Measurements from ENCODE around the gene PRSS27.

DNA sequence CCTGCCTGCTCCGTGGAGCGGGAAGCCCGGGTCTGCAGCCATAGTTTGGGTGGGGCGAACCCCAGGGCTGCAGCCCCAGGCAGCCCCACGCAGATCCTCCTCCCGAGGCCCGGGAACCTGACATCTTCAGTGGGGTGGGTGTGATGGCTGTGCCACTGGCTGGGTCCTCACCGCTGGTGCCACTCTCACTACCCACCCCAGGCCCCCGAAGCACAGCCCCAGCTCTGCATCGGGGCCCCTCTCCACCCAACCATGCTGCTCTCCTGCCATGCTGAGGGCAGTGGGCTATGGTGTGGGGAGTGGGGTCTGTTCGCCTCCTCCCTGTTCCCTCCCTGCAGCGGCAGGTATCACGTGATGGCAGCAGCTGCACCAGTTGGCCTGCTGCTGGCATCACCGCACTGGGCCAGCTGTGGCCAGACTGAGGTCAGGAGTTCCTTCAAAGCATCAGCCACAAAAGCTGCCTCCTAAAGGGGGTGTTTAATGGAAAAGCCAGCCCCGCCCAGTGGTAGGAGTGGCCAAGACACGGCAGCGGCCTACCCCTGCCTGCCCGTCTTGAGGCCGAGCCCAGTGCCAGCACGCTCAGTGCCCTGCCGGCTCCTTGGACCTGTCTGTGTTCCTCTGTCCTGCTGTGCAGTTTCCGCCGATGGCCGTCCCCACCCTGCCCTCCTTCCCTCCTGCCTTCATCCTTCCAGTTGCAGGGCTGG is 26.9 kb downstream of the PRSS27 start:
- TF ChIP-seq POLR2A (IDR thresholded peaks at IDR 0.05) (no peak), POLR2AphosphoS5 (IDR thresholded peaks at IDR 0.05) (no peak)
- TF ChIP-seq, protein P1, sequence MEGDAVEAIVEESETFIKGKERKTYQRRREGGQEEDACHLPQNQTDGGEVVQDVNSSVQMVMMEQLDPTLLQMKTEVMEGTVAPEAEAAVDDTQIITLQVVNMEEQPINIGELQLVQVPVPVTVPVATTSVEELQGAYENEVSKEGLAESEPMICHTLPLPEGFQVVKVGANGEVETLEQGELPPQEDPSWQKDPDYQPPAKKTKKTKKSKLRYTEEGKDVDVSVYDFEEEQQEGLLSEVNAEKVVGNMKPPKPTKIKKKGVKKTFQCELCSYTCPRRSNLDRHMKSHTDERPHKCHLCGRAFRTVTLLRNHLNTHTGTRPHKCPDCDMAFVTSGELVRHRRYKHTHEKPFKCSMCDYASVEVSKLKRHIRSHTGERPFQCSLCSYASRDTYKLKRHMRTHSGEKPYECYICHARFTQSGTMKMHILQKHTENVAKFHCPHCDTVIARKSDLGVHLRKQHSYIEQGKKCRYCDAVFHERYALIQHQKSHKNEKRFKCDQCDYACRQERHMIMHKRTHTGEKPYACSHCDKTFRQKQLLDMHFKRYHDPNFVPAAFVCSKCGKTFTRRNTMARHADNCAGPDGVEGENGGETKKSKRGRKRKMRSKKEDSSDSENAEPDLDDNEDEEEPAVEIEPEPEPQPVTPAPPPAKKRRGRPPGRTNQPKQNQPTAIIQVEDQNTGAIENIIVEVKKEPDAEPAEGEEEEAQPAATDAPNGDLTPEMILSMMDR (IDR thresholded peaks at IDR 0.05), result no peak
